ENCODE measurements around the gene KLHDC1. TPM values are rescaled to one million over a fixed set of nuclear protein-coding genes. Genes with fewer than 3 reads are reported as not detected.

The KLHDC1 gene
- total RNA-seq, 1 donor from 2014 or later = 1.2 TPM

DNA sequence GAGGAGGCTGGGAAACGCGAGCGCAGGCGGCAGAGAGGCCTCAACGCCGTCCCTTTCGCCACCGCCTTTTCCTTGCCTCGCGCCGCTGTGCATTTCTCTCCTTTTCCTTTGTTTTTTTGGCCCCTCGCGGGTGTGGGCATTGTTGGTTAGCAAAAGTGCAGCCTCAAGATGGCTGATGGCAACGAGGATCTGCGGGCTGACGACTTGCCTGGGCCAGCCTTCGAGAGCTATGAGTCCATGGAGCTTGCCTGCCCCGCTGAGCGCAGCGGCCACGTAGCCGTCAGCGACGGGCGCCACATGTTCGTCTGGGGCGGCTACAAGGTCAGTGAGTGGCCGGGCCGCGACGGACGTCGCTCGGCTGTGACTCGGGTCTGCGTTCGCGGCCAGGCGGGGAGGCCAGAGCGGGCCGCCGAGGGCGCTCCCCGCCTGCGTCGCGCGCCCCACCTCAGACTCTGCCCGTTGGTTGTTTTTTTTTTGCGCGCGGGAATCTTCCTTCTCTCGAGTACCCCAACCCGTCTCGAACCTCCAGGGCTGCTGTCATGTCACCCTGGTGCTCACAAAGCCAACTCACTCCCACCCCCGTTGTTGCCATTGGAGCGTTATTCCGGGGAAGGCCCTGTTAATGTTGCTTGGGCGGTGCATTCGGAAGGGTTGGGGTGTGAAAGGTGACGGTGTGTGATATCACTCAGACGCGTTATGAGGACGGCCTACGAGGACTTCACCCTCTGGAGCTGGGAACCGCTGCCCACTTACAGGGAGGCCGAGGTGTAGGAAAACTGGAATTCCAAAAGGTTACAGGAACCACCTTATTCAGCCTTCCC lies 75.6 kb downstream of the KLHDC1 start:
- Mint-ChIP-seq H3K27ac (ENCODE audit: unreplicated experiment) (peak overlapping the region; percentile 99), H3K9me3 (ENCODE audit: unreplicated experiment) (no peaks in the 10 kb centered on the region), H3K27me3 (ENCODE audit: low read depth, unreplicated experiment) (no peaks in the 10 kb centered on the region), H3K36me3 (ENCODE audit: low read depth, unreplicated experiment) (no peaks in the 10 kb centered on the region), H3K4me3 (ENCODE audit: unreplicated experiment) (peak overlapping the region; percentile 98), H3K4me1 (ENCODE audit: low read depth, unreplicated experiment) (peaks cover 14% of the 10 kb centered on the region)
- peak overlapping the region; percentile 100 for H3K9ac ChIP-seq (ENCODE audit: low read length)
- peak overlapping the region; percentile 96 for H3K4me2 ChIP-seq (ENCODE audit: low read length)
- H3K9me3 ChIP-seq (ENCODE audit: insufficient read depth, low read depth, low read length) = no peaks in the 10 kb centered on the region
- FAIRE-seq = no peak
- peak; percentile 68 for DNase-seq (ENCODE audit: low read depth)
- H2AFZ ChIP-seq (ENCODE audit: low read depth, low read length) = peak overlapping the region; percentile 78
- TF ChIP-seq, protein P1, sequence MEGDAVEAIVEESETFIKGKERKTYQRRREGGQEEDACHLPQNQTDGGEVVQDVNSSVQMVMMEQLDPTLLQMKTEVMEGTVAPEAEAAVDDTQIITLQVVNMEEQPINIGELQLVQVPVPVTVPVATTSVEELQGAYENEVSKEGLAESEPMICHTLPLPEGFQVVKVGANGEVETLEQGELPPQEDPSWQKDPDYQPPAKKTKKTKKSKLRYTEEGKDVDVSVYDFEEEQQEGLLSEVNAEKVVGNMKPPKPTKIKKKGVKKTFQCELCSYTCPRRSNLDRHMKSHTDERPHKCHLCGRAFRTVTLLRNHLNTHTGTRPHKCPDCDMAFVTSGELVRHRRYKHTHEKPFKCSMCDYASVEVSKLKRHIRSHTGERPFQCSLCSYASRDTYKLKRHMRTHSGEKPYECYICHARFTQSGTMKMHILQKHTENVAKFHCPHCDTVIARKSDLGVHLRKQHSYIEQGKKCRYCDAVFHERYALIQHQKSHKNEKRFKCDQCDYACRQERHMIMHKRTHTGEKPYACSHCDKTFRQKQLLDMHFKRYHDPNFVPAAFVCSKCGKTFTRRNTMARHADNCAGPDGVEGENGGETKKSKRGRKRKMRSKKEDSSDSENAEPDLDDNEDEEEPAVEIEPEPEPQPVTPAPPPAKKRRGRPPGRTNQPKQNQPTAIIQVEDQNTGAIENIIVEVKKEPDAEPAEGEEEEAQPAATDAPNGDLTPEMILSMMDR (IDR thresholded peaks at IDR 0.05; ENCODE audit: insufficient read depth, low read depth, low read length) = no peak
- no peak for TF ChIP-seq EZH2 (IDR thresholded peaks at IDR 0.05; ENCODE audit: insufficient read depth, low read length)
- H3K4me3 ChIP-seq (ENCODE audit: insufficient read depth, low read depth, low read length) = peak overlapping the region; percentile 95
- peak overlapping the region; percentile 96 for H3K27ac ChIP-seq (ENCODE audit: low read depth, low read length)
- H3K36me3 ChIP-seq (ENCODE audit: insufficient read depth, low read length) = peaks cover 2% of the 10 kb centered on the region
- no peaks in the 10 kb centered on the region for H3K27me3 ChIP-seq (ENCODE audit: insufficient read depth, low read length)
- H3K79me2 ChIP-seq (ENCODE audit: insufficient read depth, low read length) = peaks cover 37% of the 10 kb centered on the region
- H3K4me1 ChIP-seq (ENCODE audit: insufficient read depth, low read length) = peaks cover 29% of the 10 kb centered on the region
- H4K20me1 ChIP-seq (ENCODE audit: insufficient read depth, low read length) = peaks cover 22% of the 10 kb centered on the region

DNA sequence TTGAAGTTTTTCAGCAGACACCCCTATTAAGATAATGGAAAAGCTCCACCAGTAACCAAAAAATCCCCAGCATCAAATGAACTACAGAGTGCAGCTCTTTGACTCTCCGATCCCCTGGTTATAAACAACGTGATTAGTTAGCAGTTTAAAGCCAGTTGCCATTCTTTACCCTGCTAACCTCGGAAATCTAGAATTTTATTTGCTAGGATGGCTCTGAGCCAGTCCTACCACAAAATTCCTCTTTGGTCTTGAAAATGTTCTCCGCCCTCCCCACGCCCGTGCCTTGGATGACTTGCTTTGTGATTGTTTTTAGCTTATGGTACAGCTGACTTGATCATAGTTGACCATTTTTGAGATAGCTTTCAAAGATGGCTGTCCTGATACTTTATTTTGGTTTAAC lies 76.3 kb downstream of the KLHDC1 start:
- Histone ChIP-seq H3K9me3 (ENCODE audit: insufficient read depth, low read depth, low read length) (no peaks in the 10 kb centered on the region), H3K79me2 (ENCODE audit: insufficient read depth, low read length) (peaks cover 37% of the 10 kb centered on the region), H3K27ac (ENCODE audit: low read depth, low read length) (peak overlapping the region; percentile 96), H3K4me2 (ENCODE audit: low read length) (peak overlapping the region; percentile 96), H3K9ac (ENCODE audit: low read length) (peak overlapping the region; percentile 100), H2AFZ (ENCODE audit: low read depth, low read length) (peak overlapping the region; percentile 78), H3K36me3 (ENCODE audit: insufficient read depth, low read length) (peaks cover 4% of the 10 kb centered on the region), H3K27me3 (ENCODE audit: insufficient read depth, low read length) (no peaks in the 10 kb centered on the region), H4K20me1 (ENCODE audit: insufficient read depth, low read length) (peaks cover 22% of the 10 kb centered on the region), H3K4me1 (ENCODE audit: insufficient read depth, low read length) (peaks cover 29% of the 10 kb centered on the region), H3K4me3 (ENCODE audit: insufficient read depth, low read depth, low read length) (peak overlapping the region; percentile 95)
- peak; percentile 45 for FAIRE-seq
- TF ChIP-seq EZH2 (IDR thresholded peaks at IDR 0.05; ENCODE audit: insufficient read depth, low read length) = no peak
- TF ChIP-seq, protein P1 (IDR thresholded peaks at IDR 0.05; ENCODE audit: insufficient read depth, low read depth, low read length) = no peak
- Mint-ChIP-seq H3K27ac (ENCODE audit: unreplicated experiment) (peak overlapping the region; percentile 99), H3K4me3 (ENCODE audit: unreplicated experiment) (peak overlapping the region; percentile 98), H3K36me3 (ENCODE audit: low read depth, unreplicated experiment) (no peaks in the 10 kb centered on the region), H3K9me3 (ENCODE audit: unreplicated experiment) (no peaks in the 10 kb centered on the region), H3K27me3 (ENCODE audit: low read depth, unreplicated experiment) (no peaks in the 10 kb centered on the region), H3K4me1 (ENCODE audit: low read depth, unreplicated experiment) (peaks cover 14% of the 10 kb centered on the region)
- peak; percentile 63 for DNase-seq (ENCODE audit: low read depth)

Measured in astrocyte (in vitro differentiated cells and primary cell).